Ascending aorta (tissue), 2 donors: ENCODE results near the gene SLC26A8. TPM values are rescaled to one million over a fixed set of nuclear protein-coding genes. Genes with fewer than 3 reads are reported as not detected.

Source experiments
- DNase-seq, 2 donors: peaks; one replicate each; pipeline ENCODE4 v3.0.0-alpha.2; 2019; ENCODE audit warnings: low spot score in 2 of 2
- H3K27ac ChIP-seq, 2 donors: fragments of 200-600 bp; sonication (generic); one replicate each; pipeline ENCODE4 v1.5.1; 2016 to 2017; ENCODE audit warnings: mild to moderate bottlenecking in 1 of 2
- H3K27me3 ChIP-seq: fragments of 200-600 bp; sonication (generic); one replicate; pipeline ENCODE4 v1.5.1; 2017
- H3K36me3 ChIP-seq, 2 donors: fragments of 200-600 bp; sonication (generic); one replicate each; pipeline ENCODE4 v1.5.1; 2016
- H3K4me1 ChIP-seq, 2 donors: fragments of 200-600 bp; sonication (generic); one replicate each; pipeline ENCODE4 v1.5.1; 2016 to 2017; ENCODE audit warnings: mild to moderate bottlenecking in 1 of 2
- H3K4me3 ChIP-seq, 2 donors: fragments of 200-600 bp; sonication (generic); one replicate each; pipeline ENCODE4 v1.5.1; 2016 to 2017; ENCODE audit warnings: mild to moderate bottlenecking in 1 of 2
- H3K9me3 ChIP-seq, 2 donors: fragments of 200-600 bp; sonication (generic); one replicate each; pipeline ENCODE4 v1.5.1; 2016
- CTCF ChIP-seq, 3 experiments: fragments of 200-600 bp in 2 of 3; fragments of 450-650 bp in 1 of 3; sonication (generic) in 2 of 3; IDR thresholded peaks; one replicate each; pipeline ENCODE4 v1.5.1; 2016 to 2019; ENCODE audit warnings: antibody characterized with exemption in 3 of 3, mild to moderate bottlenecking in 1 of 3, moderate library complexity in 1 of 3
- intact Hi-C: fragments of 100-400 bp; cut with DNase I; formaldehyde crosslinking; loops from one replicate; pipeline ENCODE4 v1.15.1; 2023
- total RNA-seq: library from RNA; depleted of rRNA; stranded (reverse); fragments of >200 nt; gene quantifications from one replicate; pipeline ENCODE4 v1.1.0, GENCODE V29; 2016

SLC26A8 gene
- total RNA-seq, 1 donor from 2014 or later: not detected

- DNase-seq: no peak
- peaks cover 2 to 4% of the 10 kb centered on the region in 2 donors for H3K36me3 ChIP-seq
- H3K27ac ChIP-seq: no peak overlapping the region
- H3K4me3 ChIP-seq: no peak overlapping the region
- TF ChIP-seq CTCF (IDR thresholded peaks at IDR 0.05): no peak
- H3K9me3 ChIP-seq: no peaks in the 10 kb centered on the region
- intact Hi-C loops: no loop called here
- H3K27me3 ChIP-seq: no peaks in the 10 kb centered on the region
- no peaks in the 10 kb centered on the region for H3K4me1 ChIP-seq
Measured at GRCh38 chr6:35907750-35908149, 116.7 kb downstream of the SLC26A8 start.

DNA sequence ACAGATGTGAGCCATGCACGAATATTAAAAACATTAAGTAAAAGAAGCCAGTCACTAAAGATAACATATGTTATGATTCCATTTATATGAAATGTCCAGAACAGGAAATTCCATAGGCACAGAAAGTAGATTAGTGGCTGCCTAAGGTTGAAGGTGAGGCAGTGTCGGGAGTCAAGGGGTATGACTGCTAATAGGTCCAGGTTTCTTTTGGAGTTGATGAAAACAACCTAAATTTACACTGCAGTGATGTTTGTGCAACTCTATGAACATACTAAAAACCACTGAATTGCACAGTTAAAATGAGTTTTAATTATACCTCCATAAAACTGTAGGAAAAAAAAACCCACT, 118.0 kb downstream of the SLC26A8 start:
- H3K4me1 ChIP-seq: no peaks in the 10 kb centered on the region
- no peak overlapping the region for H3K27ac ChIP-seq
- no peak overlapping the region for H3K4me3 ChIP-seq
- H3K9me3 ChIP-seq: no peaks in the 10 kb centered on the region
- peaks cover 2 to 4% of the 10 kb centered on the region in 2 donors for H3K36me3 ChIP-seq
- DNase-seq: no peak
- TF ChIP-seq CTCF (IDR thresholded peaks at IDR 0.05): no peak
- intact Hi-C loops: no loop called here
- no peaks in the 10 kb centered on the region for H3K27me3 ChIP-seq

DNA sequence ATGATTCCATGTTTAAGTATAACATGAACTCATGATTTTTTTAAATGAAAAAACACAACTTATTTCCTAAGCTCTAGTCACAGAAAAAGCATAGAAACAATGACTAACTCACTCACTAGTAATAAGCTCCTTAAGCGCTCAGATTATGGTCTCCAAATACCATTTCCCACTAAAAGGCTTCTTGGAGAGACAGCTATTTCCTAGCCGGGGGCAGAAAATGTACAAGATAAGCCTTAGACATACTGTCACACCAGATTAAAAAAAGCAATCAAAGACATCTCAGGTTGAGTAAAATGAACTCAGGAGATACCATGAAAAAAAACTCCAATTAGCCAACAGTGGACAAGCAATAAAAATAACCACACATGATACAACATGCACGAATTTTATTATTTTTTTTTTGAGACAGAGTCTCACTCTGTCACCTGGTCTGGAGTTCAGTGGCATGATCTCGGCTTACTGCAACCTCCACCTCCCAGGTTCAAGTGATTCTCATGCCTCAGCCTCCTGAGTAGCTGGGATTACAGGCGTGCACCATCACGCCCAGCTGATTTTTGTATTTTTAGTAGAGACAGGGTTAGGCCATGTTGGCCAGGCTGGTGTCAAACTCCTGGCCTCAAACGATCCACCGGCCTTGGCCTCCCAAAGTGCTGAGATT, 118.5 kb downstream of the SLC26A8 start:
- no peaks in the 10 kb centered on the region for H3K27me3 ChIP-seq
- no peak overlapping the region for H3K4me3 ChIP-seq
- DNase-seq: no peak
- H3K9me3 ChIP-seq: no peaks in the 10 kb centered on the region
- H3K27ac ChIP-seq: no peak overlapping the region
- H3K36me3 ChIP-seq: peaks cover 2 to 4% of the 10 kb centered on the region in 2 donors
- intact Hi-C loops: no loop called here
- no peak for TF ChIP-seq CTCF (IDR thresholded peaks at IDR 0.05)
- H3K4me1 ChIP-seq: no peaks in the 10 kb centered on the region

GRCh38 chr6:35905141-35905785, 119.2 kb downstream of the SLC26A8 start:
- no peak overlapping the region for H3K4me3 ChIP-seq
- H3K27me3 ChIP-seq: no peaks in the 10 kb centered on the region
- no peaks in the 10 kb centered on the region for H3K9me3 ChIP-seq
- peaks cover 2 to 4% of the 10 kb centered on the region in 2 donors for H3K36me3 ChIP-seq
- no peak for TF ChIP-seq CTCF (IDR thresholded peaks at IDR 0.05)
- H3K27ac ChIP-seq: no peak overlapping the region
- H3K4me1 ChIP-seq: no peaks in the 10 kb centered on the region
- intact Hi-C loops: no loop called here
- DNase-seq: no peak

GRCh38 chr6:35903679-35904078, 120.8 kb downstream of the SLC26A8 start:
- H3K9me3 ChIP-seq: no peaks in the 10 kb centered on the region
- no peak for DNase-seq
- H3K36me3 ChIP-seq: peaks cover 2 to 4% of the 10 kb centered on the region in 2 donors
- H3K4me3 ChIP-seq: no peak overlapping the region
- no peaks in the 10 kb centered on the region for H3K27me3 ChIP-seq
- TF ChIP-seq CTCF (IDR thresholded peaks at IDR 0.05): no peak
- H3K4me1 ChIP-seq: no peaks in the 10 kb centered on the region
- intact Hi-C loops: no loop called here
- H3K27ac ChIP-seq: no peak overlapping the region
